ENCODE results near the gene WDR37. TPM values are rescaled to one million over a fixed set of nuclear protein-coding genes. Genes with fewer than 3 reads are reported as not detected.

The WDR37 gene
- polyA plus RNA-seq, 1 donor (not counting 4 experiments of a cell fraction or from before 2014, with no cell fraction given), result 16.0 TPM

GRCh38 chr10:1044964-1045363 is 11.2 kb upstream of the WDR37 start:
- dilution Hi-C loops (cut with MboI; ENCODE audit: extremely low pct_ligation_motif_present, low sequenced_read_pairs), result no loop called here
- Histone ChIP-seq H3K4me2 (ENCODE audit: control insufficient read depth, extremely low read depth, insufficient read depth, low read depth, low read length) (no peak overlapping the region), H3K9me1 (ENCODE audit: control insufficient read depth, extremely low read depth, insufficient read depth, low read length) (no peaks in the 10 kb centered on the region), H3K27me3 (ENCODE audit: control insufficient read depth, extremely low read depth, insufficient read depth, low read length) (no peaks in the 10 kb centered on the region), H3K27ac (ENCODE audit: control insufficient read depth, insufficient read depth, low read length) (no peak overlapping the region), H3K9me3 (ENCODE audit: control insufficient read depth, low read depth, low read length) (no peaks in the 10 kb centered on the region), H3K36me3 (ENCODE audit: control insufficient read depth in 2 of 2, extremely low read depth in 1 of 2, insufficient read depth in 2 of 2, low read length in 2 of 2) (peaks cover 18 to 27% of the 10 kb centered on the region in 2 experiments), H3K79me2 (ENCODE audit: control insufficient read depth, insufficient read depth, low read length) (peaks cover 48% of the 10 kb centered on the region), H4K20me1 (ENCODE audit: control insufficient read depth, extremely low read depth, insufficient read depth, low read length) (peaks cover 34% of the 10 kb centered on the region), H3K4me1 (ENCODE audit: control insufficient read depth, extremely low read depth, insufficient read depth, low read length) (peaks cover 15% of the 10 kb centered on the region), H3K9ac (ENCODE audit: control insufficient read depth, extremely low read depth, insufficient read depth, low read length) (no peak overlapping the region), H2AFZ (ENCODE audit: control insufficient read depth, low read length) (no peak overlapping the region), H3K4me3 (ENCODE audit: control insufficient read depth in 2 of 3, extremely low read depth in 1 of 3, insufficient read depth in 2 of 3, low read depth in 1 of 3, low read length in 3 of 3) (no peak overlapping the region)
- TF ChIP-seq EZH2 (IDR thresholded peaks at IDR 0.05; ENCODE audit: low read length) (no peak), CTCF (optimal IDR thresholded peaks at IDR 0.05 in 1 of 3, IDR thresholded peaks at IDR 0.05 in 1 of 3, conservative IDR thresholded peaks at IDR 0.05 in 1 of 3; ENCODE audit: extremely low read depth in 1 of 3, insufficient read depth in 2 of 3, low read length in 3 of 3) (no peak)
- no peak for FAIRE-seq
- no peak for DNase-seq (ENCODE audit: low read depth, low spot score)

- Histone ChIP-seq H3K9ac (ENCODE audit: control insufficient read depth, extremely low read depth, insufficient read depth, low read length) (no peak overlapping the region), H3K4me2 (ENCODE audit: control insufficient read depth, extremely low read depth, insufficient read depth, low read depth, low read length) (peak overlapping the region; percentile 69), H4K20me1 (ENCODE audit: control insufficient read depth, extremely low read depth, insufficient read depth, low read length) (peaks cover 30% of the 10 kb centered on the region), H3K4me1 (ENCODE audit: control insufficient read depth, extremely low read depth, insufficient read depth, low read length) (peaks cover 19% of the 10 kb centered on the region), H3K36me3 (ENCODE audit: control insufficient read depth in 2 of 2, extremely low read depth in 1 of 2, insufficient read depth in 2 of 2, low read length in 2 of 2) (peaks cover 16 to 23% of the 10 kb centered on the region in 2 experiments), H3K4me3 (ENCODE audit: control insufficient read depth in 2 of 3, extremely low read depth in 1 of 3, insufficient read depth in 2 of 3, low read depth in 1 of 3, low read length in 3 of 3) (peak overlapping the region in 1 of 3 experiments; percentile 58), H3K27me3 (ENCODE audit: control insufficient read depth, extremely low read depth, insufficient read depth, low read length) (no peaks in the 10 kb centered on the region), H3K79me2 (ENCODE audit: control insufficient read depth, insufficient read depth, low read length) (peaks cover 48% of the 10 kb centered on the region), H2AFZ (ENCODE audit: control insufficient read depth, low read length) (no peak overlapping the region), H3K9me1 (ENCODE audit: control insufficient read depth, extremely low read depth, insufficient read depth, low read length) (no peaks in the 10 kb centered on the region), H3K9me3 (ENCODE audit: control insufficient read depth, low read depth, low read length) (no peaks in the 10 kb centered on the region), H3K27ac (ENCODE audit: control insufficient read depth, insufficient read depth, low read length) (no peak overlapping the region)
- FAIRE-seq (no peak), DNase-seq (ENCODE audit: low read depth, low spot score) (no peak)
- dilution Hi-C loops (cut with MboI; ENCODE audit: extremely low pct_ligation_motif_present, low sequenced_read_pairs), result no loop called here
- TF ChIP-seq EZH2 (IDR thresholded peaks at IDR 0.05; ENCODE audit: low read length) (no peak), CTCF (optimal IDR thresholded peaks at IDR 0.05 in 1 of 3, IDR thresholded peaks at IDR 0.05 in 1 of 3, conservative IDR thresholded peaks at IDR 0.05 in 1 of 3; ENCODE audit: extremely low read depth in 1 of 3, insufficient read depth in 2 of 3, low read length in 3 of 3) (no peak)
Measured at GRCh38 chr10:1045415-1045814, 10.8 kb upstream of the WDR37 start.
